KMS-11 (cell line): ENCODE data around the gene ZNF146.

Experiments
- H2AFZ ChIP-seq: fragments of 200-600 bp; sonication (generic); 2 replicates; pipeline ENCODE4 v1.6.1; 2016; ENCODE audit warnings: antibody characterized with exemption, mixed run types, low read depth
- H3K27ac ChIP-seq: fragments of 200-600 bp; sonication (generic); 2 replicates; pipeline ENCODE4 v1.6.1; 2016; ENCODE audit warnings: mild to moderate bottlenecking, mixed run types
- H3K27me3 ChIP-seq: fragments of 200-600 bp; sonication (generic); 2 replicates; pipeline ENCODE4 v1.6.1; 2017; ENCODE audit warnings: mild to moderate bottlenecking, low read depth, mixed run types, moderate library complexity; ENCODE audit not compliant: insufficient read depth
- H3K36me3 ChIP-seq: fragments of 200-600 bp; sonication (generic); 2 replicates; pipeline ENCODE4 v1.6.1; 2017; ENCODE audit warnings: mild to moderate bottlenecking, mixed run types; ENCODE audit not compliant: insufficient read depth
- H3K4me1 ChIP-seq: fragments of 200-600 bp; sonication (generic); 2 replicates; pipeline ENCODE4 v1.6.1; 2016; ENCODE audit warnings: mild to moderate bottlenecking, low read depth, mixed run types; ENCODE audit not compliant: poor library complexity, severe bottlenecking
- H3K4me2 ChIP-seq: fragments of 200-600 bp; sonication (generic); 2 replicates; pipeline ENCODE4 v1.7.0; 2016; ENCODE audit warnings: mild to moderate bottlenecking, mixed run types
- H3K4me3 ChIP-seq: fragments of 200-600 bp; sonication (generic); IDR thresholded peaks from 2 replicates; pipeline ENCODE4 v1.6.1; 2017; ENCODE audit warnings: low read depth, low read length, mixed read lengths; ENCODE audit not compliant: insufficient read depth
- H3K79me2 ChIP-seq: fragments of 200-600 bp; sonication (generic); 2 replicates; pipeline ENCODE4 v1.6.1; 2016; ENCODE audit warnings: low read depth, mixed run types; ENCODE audit not compliant: insufficient read depth
- H3K9ac ChIP-seq: fragments of 200-600 bp; sonication (generic); 2 replicates; pipeline ENCODE4 v1.6.1; 2016; ENCODE audit warnings: mild to moderate bottlenecking, mixed run types
- H4K20me1 ChIP-seq: fragments of 200-600 bp; sonication (generic); 2 replicates; pipeline ENCODE4 v1.6.1; 2016; ENCODE audit warnings: mild to moderate bottlenecking, mixed run types; ENCODE audit not compliant: insufficient read depth
- CTCF ChIP-seq: fragments of 200-600 bp; sonication (generic); conservative IDR thresholded peaks from 2 replicates; pipeline ENCODE4 v1.6.1; 2017; ENCODE audit warnings: low read depth, mild to moderate bottlenecking, antibody characterized with exemption, low read length, moderate library complexity, mixed read lengths

The ZNF146 gene

GRCh38 chr19:36254848-36255247 is 39.9 kb downstream of the ZNF146 start:
- Histone ChIP-seq H3K4me1 (no peaks in the 10 kb centered on the region), H3K27ac (no peak overlapping the region), H4K20me1 (no peaks in the 10 kb centered on the region), H3K27me3 (no peaks in the 10 kb centered on the region), H3K4me3 (no peak overlapping the region), H3K36me3 (no peaks in the 10 kb centered on the region), H3K4me2 (no peak overlapping the region), H3K79me2 (no peaks in the 10 kb centered on the region), H2AFZ (no peak overlapping the region), H3K9ac (no peak overlapping the region)
- no peak for TF ChIP-seq CTCF

GRCh38 chr19:36255316-36255715 is 40.4 kb downstream of the ZNF146 start:
- no peaks in the 10 kb centered on the region for H4K20me1 ChIP-seq
- H3K27me3 ChIP-seq = no peaks in the 10 kb centered on the region
- no peak overlapping the region for H3K9ac ChIP-seq
- no peak overlapping the region for H3K4me3 ChIP-seq
- no peak for TF ChIP-seq CTCF
- H3K79me2 ChIP-seq = no peaks in the 10 kb centered on the region
- no peaks in the 10 kb centered on the region for H3K4me1 ChIP-seq
- H3K27ac ChIP-seq = no peak overlapping the region
- H2AFZ ChIP-seq = no peak overlapping the region
- no peaks in the 10 kb centered on the region for H3K36me3 ChIP-seq
- no peak overlapping the region for H3K4me2 ChIP-seq

GRCh38 chr19:36256064-36256463 is 41.2 kb downstream of the ZNF146 start:
- Histone ChIP-seq H3K9ac (no peak overlapping the region), H3K4me1 (no peaks in the 10 kb centered on the region), H3K79me2 (no peaks in the 10 kb centered on the region), H2AFZ (no peak overlapping the region), H3K27me3 (no peaks in the 10 kb centered on the region), H3K4me3 (no peak overlapping the region), H3K4me2 (no peak overlapping the region), H3K36me3 (no peaks in the 10 kb centered on the region), H4K20me1 (no peaks in the 10 kb centered on the region), H3K27ac (no peak overlapping the region)
- no peak for TF ChIP-seq CTCF

- H4K20me1 ChIP-seq = no peaks in the 10 kb centered on the region
- no peak overlapping the region for H3K27ac ChIP-seq
- no peak overlapping the region for H3K4me3 ChIP-seq
- H3K27me3 ChIP-seq = no peaks in the 10 kb centered on the region
- no peaks in the 10 kb centered on the region for H3K4me1 ChIP-seq
- no peak overlapping the region for H2AFZ ChIP-seq
- no peak for TF ChIP-seq CTCF
- no peaks in the 10 kb centered on the region for H3K36me3 ChIP-seq
- no peak overlapping the region for H3K9ac ChIP-seq
- no peaks in the 10 kb centered on the region for H3K79me2 ChIP-seq
- no peak overlapping the region for H3K4me2 ChIP-seq
Observed at GRCh38 chr19:36256853-36257519, 42.1 kb downstream of the ZNF146 start.
